ENCODE data around the gene LRRC4C.

- TF ChIP-seq CTCF (conservative IDR thresholded peaks at IDR 0.05 in 1 of 2, IDR thresholded peaks at IDR 0.05 in 1 of 2; ENCODE audit: extremely low read depth in 1 of 2, insufficient read depth in 1 of 2, low read depth in 1 of 2, low read length in 2 of 2) (no peak), EZH2 (IDR thresholded peaks at IDR 0.05; ENCODE audit: borderline replicate concordance, low read length) (no peak)
These were observed 223.8 kb downstream of the LRRC4C start for GRCh38 chr11:41235668-41236067.
